Measurements from ENCODE around the gene ZSWIM6. TPM values are rescaled to one million over a fixed set of nuclear protein-coding genes. Genes with fewer than 3 reads are reported as not detected.

ZSWIM6 gene
- total RNA-seq, 2 donors from 2014 or later = 7.8 to 9.8 TPM

GRCh38 chr5:61582205-61582820 lies 250.3 kb downstream of the ZSWIM6 start:
- peaks cover 5% of the 10 kb centered on the region in 2 donors for H3K27me3 Mint-ChIP-seq
- no peaks in the 10 kb centered on the region for H3K4me1 Mint-ChIP-seq (ENCODE audit: low read depth in 2 of 2)
- no peak overlapping the region for H3K4me3 Mint-ChIP-seq
- no peaks in the 10 kb centered on the region for H3K36me3 Mint-ChIP-seq
- DNase-seq (ENCODE audit: low spot score) = no peak
- H3K27ac Mint-ChIP-seq = no peak overlapping the region
- no peaks in the 10 kb centered on the region for H3K9me3 Mint-ChIP-seq
- ATAC-seq = no peak

GRCh38 chr5:61582887-61583286 lies 250.8 kb downstream of the ZSWIM6 start:
- Mint-ChIP-seq H3K9me3 (no peaks in the 10 kb centered on the region), H3K4me3 (no peak overlapping the region), H3K36me3 (no peaks in the 10 kb centered on the region), H3K27me3 (peaks cover 5 to 7% of the 10 kb centered on the region in 2 donors), H3K4me1 (ENCODE audit: low read depth in 2 of 2) (no peaks in the 10 kb centered on the region), H3K27ac (no peak overlapping the region)
- DNase-seq (ENCODE audit: low spot score) (no peak), ATAC-seq (no peak)

- H3K27ac Mint-ChIP-seq = no peak overlapping the region
- H3K27me3 Mint-ChIP-seq = peaks cover 7 to 10% of the 10 kb centered on the region in 2 donors
- H3K36me3 Mint-ChIP-seq = no peaks in the 10 kb centered on the region
- DNase-seq (ENCODE audit: low spot score) (no peak), ATAC-seq (no peak)
- no peaks in the 10 kb centered on the region for H3K4me1 Mint-ChIP-seq (ENCODE audit: low read depth in 2 of 2)
- no peak overlapping the region for H3K4me3 Mint-ChIP-seq
- no peaks in the 10 kb centered on the region for H3K9me3 Mint-ChIP-seq
Measured at GRCh38 chr5:61586096-61587084, 254.3 kb downstream of the ZSWIM6 start.

GRCh38 chr5:61587125-61587524 lies 255.1 kb downstream of the ZSWIM6 start:
- no peak for DNase-seq (ENCODE audit: low spot score)
- H3K36me3 Mint-ChIP-seq = no peaks in the 10 kb centered on the region
- H3K9me3 Mint-ChIP-seq = no peaks in the 10 kb centered on the region
- ATAC-seq = no peak
- no peak overlapping the region for H3K4me3 Mint-ChIP-seq
- H3K27ac Mint-ChIP-seq = no peak overlapping the region
- H3K27me3 Mint-ChIP-seq = peaks cover 7 to 13% of the 10 kb centered on the region in 2 donors
- no peaks in the 10 kb centered on the region for H3K4me1 Mint-ChIP-seq (ENCODE audit: low read depth in 2 of 2)

- Mint-ChIP-seq H3K27me3 (peaks cover 13% of the 10 kb centered on the region in 2 donors), H3K36me3 (no peaks in the 10 kb centered on the region), H3K9me3 (no peaks in the 10 kb centered on the region), H3K4me1 (ENCODE audit: low read depth in 2 of 2) (no peaks in the 10 kb centered on the region), H3K27ac (no peak overlapping the region), H3K4me3 (no peak overlapping the region)
- DNase-seq (ENCODE audit: low spot score) = no peak
- ATAC-seq = no peak
Measured at GRCh38 chr5:61588216-61588615, 256.2 kb downstream of the ZSWIM6 start.

GRCh38 chr5:61589946-61590345 lies 257.9 kb downstream of the ZSWIM6 start:
- H3K9me3 Mint-ChIP-seq = no peaks in the 10 kb centered on the region
- peaks cover 12 to 23% of the 10 kb centered on the region in 2 donors for H3K27me3 Mint-ChIP-seq
- H3K4me3 Mint-ChIP-seq = no peak overlapping the region
- H3K27ac Mint-ChIP-seq = no peak overlapping the region
- no peaks in the 10 kb centered on the region for H3K4me1 Mint-ChIP-seq (ENCODE audit: low read depth in 2 of 2)
- DNase-seq (ENCODE audit: low spot score) (no peak), ATAC-seq (no peak)
- no peaks in the 10 kb centered on the region for H3K36me3 Mint-ChIP-seq

GRCh38 chr5:61590473-61590872 lies 258.4 kb downstream of the ZSWIM6 start:
- no peaks in the 10 kb centered on the region for H3K4me1 Mint-ChIP-seq (ENCODE audit: low read depth in 2 of 2)

GRCh38 chr5:61591859-61592258 lies 259.8 kb downstream of the ZSWIM6 start:
- no peak overlapping the region for H3K4me3 Mint-ChIP-seq
- H3K27me3 Mint-ChIP-seq = peaks cover 19 to 22% of the 10 kb centered on the region in 2 donors
- no peak for ATAC-seq

More at GRCh38 chr5:61590473-61590872, 258.4 kb downstream of the ZSWIM6 start:
- DNase-seq (ENCODE audit: low spot score) (no peak), ATAC-seq (no peak)
- H3K36me3 Mint-ChIP-seq = no peaks in the 10 kb centered on the region
- no peaks in the 10 kb centered on the region for H3K9me3 Mint-ChIP-seq
- H3K27me3 Mint-ChIP-seq = peaks cover 14 to 23% of the 10 kb centered on the region in 2 donors
- H3K4me3 Mint-ChIP-seq = no peak overlapping the region
- no peak overlapping the region for H3K27ac Mint-ChIP-seq

GRCh38 chr5:61595426-61595825 lies 263.4 kb downstream of the ZSWIM6 start:
- Mint-ChIP-seq H3K4me1 (ENCODE audit: low read depth in 2 of 2) (no peaks in the 10 kb centered on the region), H3K27ac (no peak overlapping the region), H3K27me3 (peaks cover 23 to 26% of the 10 kb centered on the region in 2 donors), H3K9me3 (no peaks in the 10 kb centered on the region), H3K36me3 (no peaks in the 10 kb centered on the region), H3K4me3 (no peak overlapping the region)
- DNase-seq (ENCODE audit: low spot score) (no peak), ATAC-seq (no peak)

More at GRCh38 chr5:61591859-61592258, 259.8 kb downstream of the ZSWIM6 start:
- Mint-ChIP-seq H3K36me3 (no peaks in the 10 kb centered on the region), H3K27ac (no peak overlapping the region), H3K4me1 (ENCODE audit: low read depth in 2 of 2) (no peaks in the 10 kb centered on the region), H3K9me3 (no peaks in the 10 kb centered on the region)
- DNase-seq (ENCODE audit: low spot score) = no peak

Other genes with a start within 250 kb of the ZSWIM6 start
- 10 to 100 TPM; 64.7 to 74.9 TPM for gene SMIM15, start 169.8 kb upstream of the ZSWIM6 start, total RNA-seq